HG03135 (cell line): ENCODE data around the gene AGTRAP.

Experiments
- ATAC-seq: cut with Tn5 transposase; IDR thresholded peaks from one replicate; pipeline ENCODE4 v1.9.1; 2021; ENCODE audit warnings: mild to moderate bottlenecking, moderate library complexity; ENCODE audit not compliant: unreplicated experiment

AGTRAP gene

GRCh38 chr1:11780380-11781147, 44.6 kb downstream of the AGTRAP start:
- ATAC-seq = no peak

GRCh38 chr1:11781297-11781696, 45.4 kb downstream of the AGTRAP start:
- ATAC-seq = no peak

GRCh38 chr1:11782127-11782708, 46.3 kb downstream of the AGTRAP start:
- ATAC-seq = no peak

GRCh38 chr1:11783556-11783955, 47.6 kb downstream of the AGTRAP start:
- ATAC-seq = no peak

- no peak for ATAC-seq
These were observed 48.5 kb downstream of the AGTRAP start for GRCh38 chr1:11784256-11784992.

- ATAC-seq = peak; percentile 40
These were observed 49.2 kb downstream of the AGTRAP start for GRCh38 chr1:11784993-11785769.

GRCh38 chr1:11786168-11786567, 50.2 kb downstream of the AGTRAP start:
- ATAC-seq = no peak

GRCh38 chr1:11787251-11787803, 51.4 kb downstream of the AGTRAP start:
- no peak for ATAC-seq

GRCh38 chr1:11787804-11788436, 52.0 kb downstream of the AGTRAP start:
- no peak for ATAC-seq

- no peak for ATAC-seq
These were observed 52.7 kb downstream of the AGTRAP start for GRCh38 chr1:11788549-11789053.

- ATAC-seq = no peak
These were observed 53.5 kb downstream of the AGTRAP start for GRCh38 chr1:11789126-11790067.

- ATAC-seq = no peak
These were observed 54.4 kb downstream of the AGTRAP start for GRCh38 chr1:11790101-11790879.

- ATAC-seq = no peak
These were observed 55.2 kb downstream of the AGTRAP start for GRCh38 chr1:11790880-11791715.

GRCh38 chr1:11792106-11792505, 56.2 kb downstream of the AGTRAP start:
- ATAC-seq = no peak

- ATAC-seq = no peak
These were observed 57.9 kb downstream of the AGTRAP start for GRCh38 chr1:11793819-11794218.

GRCh38 chr1:11794446-11795237, 58.7 kb downstream of the AGTRAP start:
- no peak for ATAC-seq
